A172 (cell line): Measurements from ENCODE around the gene PHLDB3. TPM values are rescaled to one million over a fixed set of nuclear protein-coding genes. Genes with fewer than 3 reads are reported as not detected.
"Not testable (repeated sequence)": the region's sequence is repeated elsewhere in the genome, so short reads cannot be mapped to it uniquely, and the experiment has no call there.

ENCODE experiments used
- DNase-seq: peaks from one replicate; pipeline ENCODE4 v3.0.0-alpha.2; 2015; ENCODE audit warnings: low spot score
- total RNA-seq: library from RNA; depleted of rRNA; stranded (reverse); fragments of >200 nt; shearing (Covaris generic); gene quantifications from 2 replicates; pipeline ENCODE4 v1.2.3, GENCODE V29; 2014; rRNA removed

Gene PHLDB3
- total RNA-seq, 1 experiment from 2014 or later = 10.9 TPM

GRCh38 chr19:43444531-43445287 lies 59.8 kb downstream of the PHLDB3 start:
- DNase-seq = no peak

- DNase-seq = not testable (repeated sequence)
These were observed 60.5 kb downstream of the PHLDB3 start for GRCh38 chr19:43444091-43444490.

- no peak for DNase-seq
These were observed 62.8 kb downstream of the PHLDB3 start for GRCh38 chr19:43441716-43442115.

- DNase-seq = no peak
These were observed 64.9 kb downstream of the PHLDB3 start for GRCh38 chr19:43439709-43440063.

GRCh38 chr19:43439032-43439708 lies 65.4 kb downstream of the PHLDB3 start:
- peak; percentile 98 for DNase-seq

- peak; percentile 97 for DNase-seq
These were observed 66.1 kb downstream of the PHLDB3 start for GRCh38 chr19:43438291-43439031.

- DNase-seq = no peak
These were observed 66.8 kb downstream of the PHLDB3 start for GRCh38 chr19:43437712-43438111.

- DNase-seq = not testable (repeated sequence)
These were observed 67.3 kb downstream of the PHLDB3 start for GRCh38 chr19:43437284-43437683.

GRCh38 chr19:43435775-43436174 lies 68.8 kb downstream of the PHLDB3 start:
- no peak for DNase-seq

GRCh38 chr19:43433689-43434088 lies 70.9 kb downstream of the PHLDB3 start:
- no peak for DNase-seq

- no peak for DNase-seq
These were observed 71.2 kb downstream of the PHLDB3 start for GRCh38 chr19:43433358-43433673.

GRCh38 chr19:43430976-43431375 lies 73.6 kb downstream of the PHLDB3 start:
- DNase-seq = no peak

- DNase-seq = no peak
These were observed 74.3 kb downstream of the PHLDB3 start for GRCh38 chr19:43430142-43430710.

GRCh38 chr19:43429395-43429794 lies 75.2 kb downstream of the PHLDB3 start:
- DNase-seq = no peak

- peak; percentile 46 for DNase-seq
These were observed 78.8 kb downstream of the PHLDB3 start for GRCh38 chr19:43425567-43426392.

Other genes starting within 250 kb of the PHLDB3 start
- gene PSG9, start 235.2 kb downstream of the PHLDB3 start, total RNA-seq = 2.1 and 3.6 TPM in 2 replicates
- 0.67 and 0.78 TPM in 2 replicates for gene CD177, start 151.1 kb downstream of the PHLDB3 start, total RNA-seq
- not detected in 2 replicates for gene TEX101, start 89.9 kb downstream of the PHLDB3 start, total RNA-seq
- 0.43 TPM in 1 of 2 replicates, not detected in the other for gene LYPD3, start 39.1 kb downstream of the PHLDB3 start, total RNA-seq
- gene ETHE1, start 22.5 kb upstream of the PHLDB3 start, total RNA-seq = 44.0 and 45.7 TPM in 2 replicates
- 0.62 TPM in 1 of 2 replicates, not detected in the other for gene ZNF575, start 28.4 kb upstream of the PHLDB3 start, total RNA-seq
- gene XRCC1, start 70.8 kb upstream of the PHLDB3 start, total RNA-seq = 53.9 and 57.1 TPM in 2 replicates
- 0.38 TPM in 1 of 2 replicates, not detected in the other for gene PINLYP, start 71.1 kb upstream of the PHLDB3 start, total RNA-seq
- 22.0 and 37.2 TPM in 2 replicates for gene IRGQ, start 91.4 kb upstream of the PHLDB3 start, total RNA-seq
- gene ZNF576, start 91.8 kb upstream of the PHLDB3 start, total RNA-seq = 15.8 and 22.5 TPM in 2 replicates
- gene SRRM5, start 107.3 kb upstream of the PHLDB3 start, total RNA-seq = not detected in 2 replicates
- 56.8 and 59.2 TPM in 2 replicates for gene ZNF428, start 114.9 kb upstream of the PHLDB3 start, total RNA-seq
- 78.5 and 139 TPM in 2 replicates for gene CADM4, start 135.1 kb upstream of the PHLDB3 start, total RNA-seq
- gene PLAUR, start 165.4 kb upstream of the PHLDB3 start, total RNA-seq = 159 and 160 TPM in 2 replicates
- gene IRGC, start 211.3 kb upstream of the PHLDB3 start, total RNA-seq = not detected in 2 replicates